ENCODE measurements around the gene GCNT2. TPM values are rescaled to one million over a fixed set of nuclear protein-coding genes. Genes with fewer than 3 reads are reported as not detected.

GCNT2 gene
- total RNA-seq, 1 donor, result under 0.01 TPM

GRCh38 chr6:10586302-10586701 lies 65.2 kb downstream of the GCNT2 start:
- no peak for DNase-seq (ENCODE audit: low read depth)
- TF ChIP-seq CTCF (IDR thresholded peaks at IDR 0.05; ENCODE audit: insufficient read depth, low read depth, low read length), result no peak
- no peak overlapping the region for H3K4me3 ChIP-seq (ENCODE audit: low read depth, low read length)

GRCh38 chr6:10587656-10588406 lies 66.7 kb downstream of the GCNT2 start:
- no peak overlapping the region for H3K4me3 ChIP-seq (ENCODE audit: low read depth, low read length)
- no peak for DNase-seq (ENCODE audit: low read depth)
- TF ChIP-seq CTCF (IDR thresholded peaks at IDR 0.05; ENCODE audit: insufficient read depth, low read depth, low read length), result no peak

- no peak for TF ChIP-seq CTCF (IDR thresholded peaks at IDR 0.05; ENCODE audit: insufficient read depth, low read depth, low read length)
- no peak overlapping the region for H3K4me3 ChIP-seq (ENCODE audit: low read depth, low read length)
- DNase-seq (ENCODE audit: low read depth), result no peak
Observed at GRCh38 chr6:10588562-10589428, 67.6 kb downstream of the GCNT2 start.

GRCh38 chr6:10589429-10589727 lies 68.2 kb downstream of the GCNT2 start:
- DNase-seq (ENCODE audit: low read depth), result no peak

GRCh38 chr6:10589983-10590382 lies 68.8 kb downstream of the GCNT2 start:
- no peak for TF ChIP-seq CTCF (IDR thresholded peaks at IDR 0.05; ENCODE audit: insufficient read depth, low read depth, low read length)
- no peak for DNase-seq (ENCODE audit: low read depth)
- no peak overlapping the region for H3K4me3 ChIP-seq (ENCODE audit: low read depth, low read length)

More at GRCh38 chr6:10589429-10589727, 68.2 kb downstream of the GCNT2 start:
- no peak overlapping the region for H3K4me3 ChIP-seq (ENCODE audit: low read depth, low read length)
- TF ChIP-seq CTCF (IDR thresholded peaks at IDR 0.05; ENCODE audit: insufficient read depth, low read depth, low read length), result no peak

- TF ChIP-seq CTCF (IDR thresholded peaks at IDR 0.05; ENCODE audit: insufficient read depth, low read depth, low read length), result no peak
- H3K4me3 ChIP-seq (ENCODE audit: low read depth, low read length), result no peak overlapping the region
- no peak for DNase-seq (ENCODE audit: low read depth)
Observed at GRCh38 chr6:10591422-10592160, 70.4 kb downstream of the GCNT2 start.
